ENCODE measurements around the gene IGSF3. TPM values are rescaled to one million over a fixed set of nuclear protein-coding genes. Genes with fewer than 3 reads are reported as not detected.

Gene IGSF3
- total RNA-seq = under 1 TPM in 3 of 5 experiments, not detected in 2; 0.08 to 0.63 (median 0.24) TPM
- under 1 TPM in 1 of 2 donors, not detected in 1; 0.04 TPM for polyA plus RNA-seq
- total RNA-seq = 1.1 reads per million

DNA sequence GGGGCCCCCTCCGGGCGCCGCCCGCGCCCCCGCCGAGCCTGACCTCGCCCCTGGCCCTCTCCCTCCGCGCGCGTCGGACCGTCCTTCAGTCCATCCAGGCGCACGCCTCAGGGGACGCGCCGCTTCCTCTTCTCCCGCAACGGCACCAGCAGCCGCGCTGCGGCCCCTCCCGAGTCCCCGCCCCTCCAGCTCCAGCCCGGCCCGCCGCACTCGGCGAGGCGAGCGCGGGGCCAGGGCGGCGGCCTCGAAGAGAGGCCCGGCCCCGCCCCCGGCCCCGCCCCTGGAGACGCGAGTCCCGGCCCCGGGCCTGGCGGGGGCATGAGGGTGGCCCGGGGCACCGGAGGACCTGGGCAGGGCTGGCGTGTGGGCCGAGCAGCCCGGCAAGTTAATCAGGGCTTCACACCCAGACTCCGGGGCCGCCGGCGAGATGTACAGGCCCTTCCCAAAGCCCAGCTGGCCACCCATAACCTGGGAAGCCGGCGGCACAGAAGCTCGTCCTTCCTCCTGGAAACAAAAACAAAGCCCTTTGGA, at the start of gene IGSF3:
Gene IGSF3 (minus strand): TSS at position 159 of the 531 bp plus-strand sequence. CDS start 1,407 bp downstream, outside the sequence.
- ATAC-seq (peak; percentile 80), DNase-seq (peak in 1 of 9 donors; percentile 66)
- Mint-ChIP-seq H3K27me3 (peaks cover 53 to 78% (median 59%) of the 10 kb centered on the region in 5 donors), H3K9me3 (peaks cover 0 to 5% (median 0%) of the 10 kb centered on the region in 11 donors), H3K36me3 (peaks cover 0 to 3% (median 0%) of the 10 kb centered on the region in 5 donors), H3K27ac (peak within 1 kb of the TSS in 1 of 9 donors; percentile 38), H3K4me1 (peaks cover 5 to 14% (median 11%) of the 10 kb centered on the region in 7 donors), H3K4me3 (peak within 1 kb of the TSS; percentile 81 to 85 (median 84))
- ChIA-PET CTCF (no interaction called here), POLR2A (no interaction called here)
- Histone ChIP-seq H3K36me3 (ENCODE audit: control insufficient read depth in 2 of 3, insufficient read depth in 3 of 3, low read length in 3 of 3) (no peaks in the 10 kb centered on the region), H3K9me3 (ENCODE audit: control insufficient read depth in 2 of 3, low read length in 3 of 3) (no peaks in the 10 kb centered on the region), H3K27me3 (ENCODE audit: control insufficient read depth in 2 of 2, insufficient read depth in 2 of 2, low read length in 2 of 2) (peaks cover 0 to 9% of the 10 kb centered on the region in 2 donors), H3K4me3 (ENCODE audit: low read length) (peak within 1 kb of the TSS; percentile 51), H3K27ac (ENCODE audit: low read depth, low read length) (no peak within 1 kb of the TSS), H3K4me1 (ENCODE audit: control insufficient read depth in 2 of 2, insufficient read depth in 2 of 2, low read length in 2 of 2) (peaks cover 0 to 11% of the 10 kb centered on the region in 2 donors)
- intact Hi-C loops (cut with micrococcal nuclease) = no loop called here

DNA sequence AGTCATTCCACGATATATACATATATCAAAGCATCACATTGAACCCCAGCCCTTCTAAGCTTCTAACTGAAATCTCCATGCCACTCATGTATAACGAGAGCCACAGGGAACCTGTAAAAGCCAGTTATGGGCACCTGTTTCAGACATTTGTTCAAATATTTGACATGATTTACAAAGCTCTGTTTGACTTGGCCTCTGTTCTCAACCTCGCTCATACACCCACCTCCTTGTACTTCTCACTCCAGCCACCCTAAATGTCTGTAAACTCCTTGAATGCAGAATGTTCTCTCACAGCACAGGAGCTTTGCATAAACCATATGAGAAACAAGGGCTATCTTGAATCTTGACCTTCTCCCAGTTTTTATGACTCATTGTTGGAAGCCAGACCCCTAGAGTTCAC, 49.8 kb upstream of the IGSF3 start:
- Histone ChIP-seq H3K4me1 (ENCODE audit: control insufficient read depth in 2 of 2, insufficient read depth in 2 of 2, low read length in 2 of 2) (no peaks in the 10 kb centered on the region), H3K27ac (ENCODE audit: low read depth, low read length) (no peak overlapping the region), H3K9me3 (ENCODE audit: control insufficient read depth in 2 of 3, low read length in 3 of 3) (no peaks in the 10 kb centered on the region), H3K4me3 (ENCODE audit: low read length) (no peak overlapping the region), H3K36me3 (ENCODE audit: control insufficient read depth in 2 of 3, insufficient read depth in 3 of 3, low read length in 3 of 3) (no peaks in the 10 kb centered on the region), H3K27me3 (ENCODE audit: control insufficient read depth in 2 of 2, insufficient read depth in 2 of 2, low read length in 2 of 2) (no peaks in the 10 kb centered on the region)
- peaks cover 0 to 3% (median 0%) of the 10 kb centered on the region in 5 donors for H3K36me3 Mint-ChIP-seq
- no peak overlapping the region for H3K27ac Mint-ChIP-seq
- peaks cover 0 to 6% (median 0%) of the 10 kb centered on the region in 7 donors for H3K4me1 Mint-ChIP-seq
- peaks cover 0 to 11% (median 0%) of the 10 kb centered on the region in 5 donors for H3K27me3 Mint-ChIP-seq
- ChIA-PET CTCF (no interaction called here), POLR2A (no interaction called here)
- intact Hi-C loops (cut with micrococcal nuclease) = no loop called here
- DNase-seq (no peak), ATAC-seq (no peak)
- no peak overlapping the region for H3K4me3 Mint-ChIP-seq
- peaks cover 0 to 12% (median 2%) of the 10 kb centered on the region in 11 donors for H3K9me3 Mint-ChIP-seq

DNA sequence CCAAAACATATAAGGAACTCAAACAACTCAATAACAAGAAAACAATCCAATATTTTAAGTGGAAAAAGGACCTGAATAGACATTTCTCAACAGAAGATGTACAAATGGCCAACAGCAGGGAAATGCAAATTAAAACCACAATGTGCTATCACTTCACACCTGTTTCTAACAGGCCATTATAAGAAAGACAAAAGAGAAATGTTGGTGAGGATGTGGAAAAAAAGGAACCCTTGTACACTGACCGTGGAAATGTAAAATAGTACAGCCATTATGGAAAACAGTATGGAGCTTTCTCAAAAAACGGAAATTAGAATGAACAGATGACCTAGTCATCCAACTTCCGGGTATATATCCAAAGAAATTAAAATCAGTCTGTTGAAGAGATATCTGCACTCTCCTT, 48.9 kb upstream of the IGSF3 start:
- H3K27me3 Mint-ChIP-seq = peaks cover 0 to 11% (median 0%) of the 10 kb centered on the region in 5 donors
- H3K4me3 Mint-ChIP-seq = no peak overlapping the region
- no peaks in the 10 kb centered on the region for H3K9me3 ChIP-seq (ENCODE audit: control insufficient read depth in 2 of 3, low read length in 3 of 3)
- ATAC-seq = no peak
- H3K9me3 Mint-ChIP-seq = peaks cover 0 to 12% (median 2%) of the 10 kb centered on the region in 11 donors
- H3K27ac Mint-ChIP-seq = no peak overlapping the region
- H3K27ac ChIP-seq (ENCODE audit: low read depth, low read length) = no peak overlapping the region
- no peaks in the 10 kb centered on the region for H3K27me3 ChIP-seq (ENCODE audit: control insufficient read depth in 2 of 2, insufficient read depth in 2 of 2, low read length in 2 of 2)
- H3K4me1 Mint-ChIP-seq = peaks cover 0 to 8% (median 0%) of the 10 kb centered on the region in 7 donors
- ChIA-PET CTCF (no interaction called here), POLR2A (no interaction called here)
- peaks cover 0 to 3% (median 0%) of the 10 kb centered on the region in 5 donors for H3K36me3 Mint-ChIP-seq
- no peaks in the 10 kb centered on the region for H3K4me1 ChIP-seq (ENCODE audit: control insufficient read depth in 2 of 2, insufficient read depth in 2 of 2, low read length in 2 of 2)
- H3K36me3 ChIP-seq (ENCODE audit: control insufficient read depth in 2 of 3, insufficient read depth in 3 of 3, low read length in 3 of 3) = no peaks in the 10 kb centered on the region
- no peak overlapping the region for H3K4me3 ChIP-seq (ENCODE audit: low read length)
- intact Hi-C loops (cut with micrococcal nuclease) = no loop called here
- DNase-seq = no peak

DNA sequence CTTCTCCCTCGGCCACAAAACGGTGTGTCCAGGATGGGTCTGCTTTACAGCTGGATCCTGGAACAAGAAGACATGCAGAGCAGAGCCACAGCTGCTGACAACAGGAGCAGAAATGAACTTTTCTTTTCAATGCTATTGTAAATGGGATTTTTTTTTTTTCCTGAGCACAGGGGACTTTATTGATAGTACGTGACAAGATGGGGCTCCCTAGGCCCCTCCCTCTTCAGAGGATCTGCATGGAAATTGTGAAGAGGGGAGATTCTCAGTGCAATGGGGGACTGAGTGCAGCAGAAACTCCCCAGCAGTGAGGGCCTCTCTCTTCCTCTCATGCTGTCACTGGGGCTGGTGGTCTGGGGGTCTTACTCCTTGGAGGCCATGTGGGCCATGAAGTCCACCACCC, 45.9 kb upstream of the IGSF3 start:
- Histone ChIP-seq H3K4me1 (ENCODE audit: control insufficient read depth in 2 of 2, insufficient read depth in 2 of 2, low read length in 2 of 2) (no peaks in the 10 kb centered on the region), H3K9me3 (ENCODE audit: control insufficient read depth in 2 of 3, low read length in 3 of 3) (no peaks in the 10 kb centered on the region), H3K4me3 (ENCODE audit: low read length) (no peak overlapping the region), H3K27me3 (ENCODE audit: control insufficient read depth in 2 of 2, insufficient read depth in 2 of 2, low read length in 2 of 2) (no peaks in the 10 kb centered on the region), H3K36me3 (ENCODE audit: control insufficient read depth in 2 of 3, insufficient read depth in 3 of 3, low read length in 3 of 3) (no peaks in the 10 kb centered on the region), H3K27ac (ENCODE audit: low read depth, low read length) (no peak overlapping the region)
- ChIA-PET POLR2A (no interaction called here), CTCF (no interaction called here)
- DNase-seq (no peak), ATAC-seq (no peak)
- Mint-ChIP-seq H3K36me3 (no peaks in the 10 kb centered on the region), H3K4me1 (peaks cover 0 to 8% (median 0%) of the 10 kb centered on the region in 7 donors), H3K27ac (no peak overlapping the region), H3K9me3 (peaks cover 0 to 9% (median 0%) of the 10 kb centered on the region in 11 donors), H3K4me3 (no peak overlapping the region), H3K27me3 (peaks cover 0 to 11% (median 5%) of the 10 kb centered on the region in 5 donors)
- intact Hi-C loops (cut with micrococcal nuclease) = no loop called here

DNA sequence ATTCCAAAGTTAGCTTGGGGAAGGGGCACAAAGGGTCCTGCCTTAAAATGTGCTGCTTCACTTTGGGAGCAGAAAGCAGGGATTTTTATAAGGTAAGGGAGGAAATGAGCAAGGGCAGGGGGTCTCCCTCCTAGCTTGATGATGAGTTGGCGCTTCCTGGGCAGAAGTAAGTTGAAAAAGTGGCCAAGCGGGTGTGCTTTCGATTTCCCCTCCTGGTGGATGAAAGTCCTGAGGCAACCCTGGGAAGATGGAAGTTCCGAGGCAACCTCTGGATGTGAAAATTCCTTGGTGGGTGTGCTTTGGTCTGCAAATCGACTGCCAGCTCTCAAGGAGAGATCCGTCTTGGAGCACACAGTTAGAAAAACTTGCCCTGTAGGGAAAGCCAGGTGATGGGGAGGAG, 45.0 kb upstream of the IGSF3 start:
- Mint-ChIP-seq H3K4me3 (no peak overlapping the region), H3K4me1 (peaks cover 0 to 8% (median 0%) of the 10 kb centered on the region in 7 donors), H3K27ac (no peak overlapping the region), H3K27me3 (peaks cover 6 to 21% (median 12%) of the 10 kb centered on the region in 5 donors), H3K9me3 (peaks cover 0 to 5% (median 0%) of the 10 kb centered on the region in 11 donors), H3K36me3 (peaks cover 0 to 5% (median 0%) of the 10 kb centered on the region in 5 donors)
- H3K9me3 ChIP-seq (ENCODE audit: control insufficient read depth in 2 of 3, low read length in 3 of 3) = no peaks in the 10 kb centered on the region
- intact Hi-C loops (cut with micrococcal nuclease) = no loop called here
- ChIA-PET CTCF (interaction anchor here (1.1 kb wide), 1 partner anchor 10 kb away, joined by 4 read pairs; no protein-coding TSS in a partner anchor), POLR2A (no interaction called here)
- no peaks in the 10 kb centered on the region for H3K4me1 ChIP-seq (ENCODE audit: control insufficient read depth in 2 of 2, insufficient read depth in 2 of 2, low read length in 2 of 2)
- H3K36me3 ChIP-seq (ENCODE audit: control insufficient read depth in 2 of 3, insufficient read depth in 3 of 3, low read length in 3 of 3) = no peaks in the 10 kb centered on the region
- DNase-seq (no peak), ATAC-seq (no peak)
- no peak overlapping the region for H3K27ac ChIP-seq (ENCODE audit: low read depth, low read length)
- no peaks in the 10 kb centered on the region for H3K27me3 ChIP-seq (ENCODE audit: control insufficient read depth in 2 of 2, insufficient read depth in 2 of 2, low read length in 2 of 2)
- no peak overlapping the region for H3K4me3 ChIP-seq (ENCODE audit: low read length)

DNA sequence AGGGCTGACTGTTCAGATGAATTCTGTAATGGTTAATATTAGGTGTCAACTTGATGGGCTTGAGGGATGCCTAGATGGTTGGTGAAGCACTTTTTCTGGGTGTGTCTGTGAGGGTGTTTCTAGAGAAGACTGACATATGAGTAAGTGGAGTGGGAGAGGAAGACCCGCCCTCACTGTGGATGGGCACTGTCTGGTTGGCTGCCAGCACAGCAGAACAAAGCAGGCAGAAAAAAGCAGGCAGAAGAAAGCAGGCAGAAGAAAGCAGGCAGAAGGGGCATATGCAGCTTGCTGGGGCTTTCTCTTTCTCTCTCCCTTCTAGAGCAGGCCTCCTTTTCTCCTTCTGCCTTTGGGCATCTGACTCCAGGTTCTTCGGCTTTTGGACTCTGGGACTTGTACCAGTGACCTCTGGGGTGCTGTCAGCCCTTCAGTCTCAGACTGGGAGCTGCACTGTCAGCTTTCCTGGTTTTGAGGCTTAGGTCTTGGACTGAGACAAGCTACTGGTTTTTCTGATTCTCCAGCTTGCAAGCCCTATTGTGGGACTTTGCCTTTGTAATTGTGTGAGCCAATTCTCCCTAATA, 43.8 kb upstream of the IGSF3 start:
- Histone ChIP-seq H3K4me1 (ENCODE audit: control insufficient read depth in 2 of 2, insufficient read depth in 2 of 2, low read length in 2 of 2) (no peaks in the 10 kb centered on the region), H3K36me3 (ENCODE audit: control insufficient read depth in 2 of 3, insufficient read depth in 3 of 3, low read length in 3 of 3) (no peaks in the 10 kb centered on the region), H3K27me3 (ENCODE audit: control insufficient read depth in 2 of 2, insufficient read depth in 2 of 2, low read length in 2 of 2) (no peaks in the 10 kb centered on the region), H3K27ac (ENCODE audit: low read depth, low read length) (no peak overlapping the region), H3K9me3 (ENCODE audit: control insufficient read depth in 2 of 3, low read length in 3 of 3) (no peaks in the 10 kb centered on the region), H3K4me3 (ENCODE audit: low read length) (no peak overlapping the region)
- intact Hi-C loops (cut with micrococcal nuclease) = no loop called here
- no peak overlapping the region for H3K4me3 Mint-ChIP-seq
- ChIA-PET CTCF (interaction anchor here (1.1 kb wide), 1 partner anchor 12 kb away, joined by 4 read pairs; no protein-coding TSS in a partner anchor), POLR2A (no interaction called here)
- H3K36me3 Mint-ChIP-seq = peaks cover 0 to 5% (median 0%) of the 10 kb centered on the region in 5 donors
- no peak for DNase-seq
- H3K27me3 Mint-ChIP-seq = peaks cover 8 to 21% (median 12%) of the 10 kb centered on the region in 5 donors
- peaks cover 0 to 8% (median 0%) of the 10 kb centered on the region in 7 donors for H3K4me1 Mint-ChIP-seq
- ATAC-seq = no peak
- H3K27ac Mint-ChIP-seq = no peak overlapping the region
- H3K9me3 Mint-ChIP-seq = peaks cover 0 to 5% (median 0%) of the 10 kb centered on the region in 11 donors
